Mesenteric fat pad (tissue), 1 donor: ENCODE measurements around the gene TALDO1. TPM values are rescaled to one million over a fixed set of nuclear protein-coding genes. Genes with fewer than 3 reads are reported as not detected.

ENCODE experiments used
- DNase-seq: peaks from one replicate; pipeline ENCODE4 v3.0.0-alpha.2; 2020; ENCODE audit warnings: low spot score
- long read RNA-seq: library from polyadenylated mRNA; unstranded; transcript quantifications from one replicate; pipeline ENCODE4 v2.0.0, GENCODE V29; 2020
- total RNA-seq: library from RNA; stranded (reverse); fragmentation: NEBNext Ultra II Directional; extraction: Animal tissue kit (Norgen Biotek cat#: 25700); gene quantifications from one replicate; pipeline ENCODE4 v1.2.1, GENCODE V29; 2021
- donor health status: DM: yes; HTN: yes; CAD: no.

Gene TALDO1
- total RNA-seq, result 277 TPM
- long read RNA-seq, transcript TALDO1-203 (8 exons, 1,231 nt), result minor isoform, 8 of 600 reads
- long read RNA-seq, transcript TALDO1-201 (8 exons, 1,346 nt), result major isoform, 549 of 600 reads
- long read RNA-seq, partial matches to known transcripts, result 20 of 600 reads
- long read RNA-seq, other reads (novel, unspliced or antisense), result 22 of 600 reads

GRCh38 chr11:747158-748006 is at the start of gene TALDO1:
TALDO1 (plus strand) TSS chr11:747464; CDS start chr11:747482, 18 bp downstream.
- DNase-seq, result peak; percentile 98

DNA sequence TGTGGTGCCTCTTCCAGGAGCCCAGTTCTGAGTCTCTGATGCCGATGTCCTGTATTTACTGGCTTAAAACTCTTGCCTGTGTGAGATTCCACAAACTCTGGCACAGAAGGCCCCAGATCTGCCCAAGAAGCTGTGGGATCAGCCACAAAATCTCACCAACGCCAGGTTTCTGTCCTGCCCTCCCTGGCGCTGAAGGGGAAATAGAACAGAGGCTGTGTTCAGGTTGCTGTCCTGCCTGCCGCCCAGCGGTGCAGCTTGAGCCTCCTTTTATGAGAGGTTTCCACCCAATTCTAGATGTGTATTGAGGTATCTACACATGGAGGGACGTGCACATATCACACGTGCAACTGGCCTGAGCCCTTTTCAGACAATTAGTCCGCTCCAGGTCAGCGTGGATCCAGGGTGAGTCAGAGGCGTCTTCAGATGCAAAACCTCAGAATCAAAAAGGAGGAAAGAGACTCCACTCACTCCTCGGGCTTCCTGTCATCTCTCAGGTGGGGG is 49.4 kb upstream of the TALDO1 start:
- no peak for DNase-seq

DNA sequence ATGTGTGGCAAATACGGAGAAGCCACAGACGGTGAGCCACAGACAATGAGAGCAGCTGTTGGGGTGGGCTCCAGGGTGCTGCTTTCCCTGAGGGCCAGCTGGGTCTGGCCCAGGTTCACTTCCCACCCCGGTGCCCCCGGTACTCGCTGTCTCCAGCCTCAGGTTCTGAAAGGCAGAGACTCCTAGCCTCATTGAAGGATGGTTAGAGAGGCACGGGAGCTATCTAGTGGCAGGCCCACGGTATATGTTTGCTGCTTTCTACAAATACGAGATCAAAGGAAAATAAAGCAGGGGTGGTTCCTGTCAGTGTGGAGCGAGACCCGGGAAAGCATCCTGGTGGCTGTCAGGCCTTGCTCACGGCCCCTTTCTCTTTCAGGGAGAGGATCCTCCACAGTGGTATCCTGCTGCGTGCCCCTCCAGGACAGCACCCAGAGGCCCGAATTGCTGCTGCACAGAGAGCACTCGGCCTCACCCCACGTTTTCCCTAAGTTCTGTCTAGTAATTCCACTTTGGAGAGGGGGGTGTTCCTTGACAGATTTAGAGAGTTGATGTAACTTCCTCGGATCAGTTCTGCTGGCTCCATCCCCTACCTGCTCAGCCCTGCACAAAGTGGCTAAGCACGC is 48.7 kb upstream of the TALDO1 start:
- DNase-seq, result no peak

DNA sequence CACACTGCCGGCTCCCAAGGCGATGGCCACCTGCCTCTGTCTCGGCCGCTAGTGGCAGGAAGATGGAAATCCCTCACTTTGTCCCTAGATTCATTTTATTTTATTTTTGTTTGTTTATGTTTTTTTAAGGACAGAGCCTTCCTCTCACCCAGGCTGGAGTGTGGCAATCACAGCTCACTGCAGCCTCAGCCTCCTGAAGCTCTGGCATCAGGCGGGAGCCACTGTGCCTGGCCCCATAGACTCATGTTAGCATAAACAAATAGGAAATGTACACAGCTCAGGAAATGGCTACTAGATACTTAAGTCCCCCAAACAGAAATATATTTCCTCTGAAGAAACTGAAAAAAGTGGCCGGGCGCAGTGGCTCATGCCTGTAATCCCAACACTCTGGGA is 48.2 kb upstream of the TALDO1 start:
- no peak for DNase-seq

DNA sequence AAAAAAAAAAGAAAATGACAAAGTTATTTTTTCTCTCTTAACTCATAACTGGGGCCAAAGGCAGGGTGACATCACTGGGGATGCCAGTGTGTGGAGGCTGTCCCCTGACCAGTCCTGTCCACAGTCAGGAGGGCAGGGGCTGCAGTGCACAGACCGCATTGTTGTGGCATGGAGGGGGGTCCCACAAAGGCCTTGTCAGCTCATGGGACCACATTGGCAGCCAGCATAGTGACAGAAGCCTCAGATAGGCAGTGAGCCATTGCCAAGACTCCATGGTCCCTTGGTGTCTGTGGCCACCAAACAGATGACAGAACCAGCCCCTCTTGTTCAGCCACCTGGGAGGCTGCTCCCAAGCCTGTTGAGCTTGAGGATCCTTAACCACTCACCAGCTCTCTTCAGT is 47.5 kb upstream of the TALDO1 start:
- no peak for DNase-seq

DNA sequence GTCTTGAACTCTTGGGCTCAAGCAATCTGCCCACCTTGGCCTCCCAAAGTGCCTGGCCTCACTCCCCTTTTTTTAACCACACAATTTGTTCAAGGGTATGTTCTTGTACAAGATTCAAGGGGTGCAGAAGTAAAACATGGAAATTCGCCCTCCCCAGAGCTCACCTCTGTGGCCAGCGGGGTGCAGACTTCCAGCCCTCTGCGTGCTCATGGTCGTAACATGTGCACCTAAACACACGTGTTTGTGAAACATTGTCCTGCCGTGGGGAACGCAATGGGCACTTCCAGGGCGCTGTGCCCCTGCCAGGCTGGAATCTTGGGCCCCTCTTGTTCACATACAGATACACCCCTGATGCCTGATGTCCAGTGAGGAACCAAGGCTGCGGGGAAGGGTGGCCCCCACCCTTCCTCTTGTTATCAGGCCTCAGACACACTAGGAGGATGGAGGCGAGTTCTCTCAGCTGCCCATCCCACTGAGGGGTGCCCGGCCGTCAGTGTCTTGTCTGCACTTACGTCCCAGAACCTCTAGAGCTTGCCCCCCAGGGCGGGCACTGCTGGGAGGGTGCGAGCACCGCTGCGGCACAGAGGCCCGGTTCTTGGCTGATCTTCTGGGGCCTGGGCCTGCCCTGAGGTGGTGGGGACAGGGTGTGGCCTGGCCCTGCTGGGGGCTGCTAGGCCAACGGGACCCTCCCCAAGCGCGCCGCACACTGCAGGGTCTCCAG is 45.4 kb upstream of the TALDO1 start:
- DNase-seq, result no peak

GRCh38 chr11:702462-703461 is 44.5 kb upstream of the TALDO1 start:
- DNase-seq, result no peak

DNA sequence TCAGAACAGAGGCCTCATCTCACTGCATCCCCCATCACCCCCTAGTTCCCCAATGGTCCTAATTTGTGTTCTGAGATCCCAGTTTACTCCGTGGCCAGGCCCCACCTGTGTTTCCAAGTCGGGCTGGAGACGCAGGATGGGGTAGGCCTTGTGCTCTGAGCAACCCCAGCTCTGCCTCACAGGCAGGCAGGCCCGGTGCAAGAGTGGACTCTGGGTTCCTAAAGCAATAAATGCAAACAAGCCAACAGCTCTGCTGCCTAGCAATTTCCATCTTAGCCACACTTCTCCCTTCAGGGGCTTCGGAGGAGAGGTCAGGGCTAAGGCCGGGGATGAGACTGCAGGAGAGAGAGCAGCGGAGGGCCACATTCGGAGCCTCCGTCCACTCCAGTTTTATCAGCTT is 43.8 kb upstream of the TALDO1 start:
- no peak for DNase-seq

GRCh38 chr11:704228-704674 is 43.0 kb upstream of the TALDO1 start:
- no peak for DNase-seq

DNA sequence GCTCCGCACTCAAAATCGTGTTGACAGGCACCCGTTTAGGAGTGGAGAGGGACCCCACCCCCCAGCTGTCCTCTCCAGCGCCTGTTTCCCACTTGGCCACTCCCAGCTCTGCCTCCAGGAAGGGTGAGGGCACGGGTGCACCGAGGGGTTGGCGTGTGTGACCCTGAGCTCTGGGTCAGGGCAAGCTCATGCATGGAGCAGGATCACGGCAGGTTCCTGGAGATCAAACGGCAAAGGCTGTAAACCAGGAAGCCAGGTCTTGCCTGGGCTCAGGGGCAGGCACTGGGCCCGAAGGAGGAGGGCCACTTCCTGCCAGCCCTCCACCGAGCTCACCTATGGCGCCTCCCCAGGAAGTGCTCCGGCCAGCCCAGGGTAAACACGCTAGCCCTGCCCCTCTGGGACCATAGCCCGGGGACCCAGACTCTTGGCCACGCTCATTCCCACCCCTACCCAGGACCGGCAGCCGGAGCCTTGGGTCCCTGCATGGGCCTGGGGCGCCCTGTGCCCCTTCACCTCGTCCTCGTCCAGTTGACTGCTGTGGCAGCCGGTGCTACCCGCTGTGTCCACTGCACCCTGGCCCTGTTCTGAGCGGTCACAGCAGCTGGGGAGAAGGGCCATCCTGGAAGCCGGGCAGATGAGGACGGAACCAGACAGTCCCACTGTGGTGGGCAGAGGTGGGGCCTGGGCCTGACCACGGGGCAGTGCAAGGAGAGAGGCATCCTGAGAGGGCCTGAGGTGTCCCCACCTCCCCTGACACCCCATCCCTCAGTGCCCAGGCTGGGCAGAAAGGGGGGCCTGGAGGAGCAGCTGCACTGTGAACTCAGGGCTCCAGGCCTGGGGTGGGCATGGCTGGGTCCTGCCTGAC is 42.3 kb upstream of the TALDO1 start:
- DNase-seq, result no peak

GRCh38 chr11:705646-706438 is 41.4 kb upstream of the TALDO1 start, which contains the start of gene EPS8L2:
EPS8L2 (plus strand) TSS chr11:706231; CDS start chr11:709408, 3,177 bp downstream.
- DNase-seq, result no peak

GRCh38 chr11:706439-706956 is 40.8 kb upstream of the TALDO1 start:
- no peak for DNase-seq

DNA sequence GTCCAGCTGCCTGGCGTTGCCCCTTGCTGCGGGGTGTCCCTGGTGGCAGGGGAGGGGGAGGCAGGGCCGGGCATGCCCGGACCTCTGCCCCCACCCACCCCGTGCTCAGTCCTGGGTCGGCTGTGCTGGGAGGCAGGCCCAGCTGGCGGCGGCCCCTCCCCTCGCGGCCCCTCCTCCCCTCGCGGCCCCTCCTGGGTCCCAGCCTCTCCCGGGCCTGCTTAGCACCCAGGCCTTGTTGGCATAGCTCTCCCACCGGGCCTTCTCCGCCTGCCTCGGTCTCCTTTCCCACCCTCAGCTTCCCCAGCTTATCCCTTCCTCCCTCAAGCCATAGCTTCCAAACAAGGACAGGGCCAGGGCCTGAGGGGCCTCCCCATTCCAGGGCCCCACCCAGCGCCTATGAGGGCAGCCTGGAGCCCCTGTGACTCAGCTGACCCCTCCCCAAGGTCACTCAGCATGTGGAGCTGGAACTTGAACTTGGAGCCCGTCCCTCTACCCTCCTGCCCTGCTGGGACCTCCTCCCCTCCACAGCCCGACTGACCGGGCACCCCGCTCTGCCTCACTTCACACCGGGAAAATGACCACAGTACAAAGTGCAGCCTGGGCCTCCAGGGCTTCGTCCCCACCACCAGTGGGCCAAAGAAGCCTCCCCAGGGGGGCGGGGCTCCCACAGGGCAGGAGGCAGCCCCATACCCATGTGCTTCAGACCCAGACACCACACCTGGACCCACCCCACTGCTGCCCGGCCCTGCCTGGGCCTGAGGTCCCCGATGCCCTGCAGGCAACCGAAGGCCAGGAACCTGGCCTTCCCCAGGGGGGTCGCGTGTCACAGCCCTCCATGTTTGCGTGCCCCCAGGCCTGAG is 40.1 kb upstream of the TALDO1 start:
- no peak for DNase-seq

DNA sequence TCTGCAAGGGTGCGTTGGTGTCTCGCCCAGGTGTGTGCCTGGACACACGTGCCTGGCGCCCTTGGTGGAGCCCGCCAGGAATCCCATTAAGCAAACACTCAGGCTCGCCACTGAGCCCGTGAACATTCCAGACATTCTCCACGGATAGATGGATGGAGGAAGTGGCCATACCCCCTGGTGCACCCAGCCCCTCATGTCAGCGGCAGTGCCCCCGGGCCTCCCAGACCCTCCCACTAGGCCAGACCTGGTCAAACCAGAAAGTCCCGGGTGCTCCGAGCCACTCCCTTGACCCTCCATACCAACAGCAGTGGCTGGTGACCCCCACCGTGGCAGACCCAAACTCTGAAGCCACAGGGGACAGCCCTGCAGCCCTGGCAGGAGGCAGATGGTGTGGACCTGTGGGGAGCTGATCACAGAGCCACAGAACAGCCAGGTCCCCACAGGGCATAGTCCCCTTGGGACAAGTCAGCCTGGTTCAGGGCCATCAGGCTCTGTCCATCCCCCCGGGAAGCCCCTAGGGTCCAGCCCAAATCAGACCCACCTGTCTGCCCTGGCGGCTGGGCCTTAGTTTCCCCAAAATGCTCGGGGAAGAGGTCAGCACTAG is 39.3 kb upstream of the TALDO1 start:
- DNase-seq, result no peak

GRCh38 chr11:708511-708910 is 38.8 kb upstream of the TALDO1 start:
- no peak for DNase-seq

GRCh38 chr11:709109-709997 is 37.9 kb upstream of the TALDO1 start:
- DNase-seq, result no peak
